Ovary (tissue), 9 donors: ENCODE data around the gene EDIL3. TPM values are rescaled to one million over a fixed set of nuclear protein-coding genes. Genes with fewer than 3 reads are reported as not detected.

Experiments used
- DNase-seq, 5 donors: peaks; one replicate each; pipeline ENCODE4 v3.0.0-alpha.2; 2019 to 2020
- H3K27ac ChIP-seq, 2 donors: fragments of 200-600 bp; one replicate each; pipeline versions ENCODE4 v1.5.1 to v1.8.0; 2019 to 2022
- H3K27me3 ChIP-seq: fragments of 200-600 bp; one replicate; pipeline ENCODE4 v1.8.0; 2022
- H3K36me3 ChIP-seq: fragments of 200-600 bp; sonication (generic); one replicate; pipeline ENCODE4 v1.5.1; 2019
- H3K4me1 ChIP-seq: one replicate; pipeline ENCODE4 v1.8.1; 2013; ENCODE audit warnings: mild to moderate bottlenecking, moderate library complexity; ENCODE audit not compliant: insufficient read depth
- H3K4me3 ChIP-seq: fragments of 200-600 bp; sonication (generic); one replicate; pipeline ENCODE4 v1.5.1; 2017
- H3K9me3 ChIP-seq, 2 donors: fragments of 200-600 bp in 1 of 2; sonication (generic) in 1 of 2; one replicate each; pipeline versions ENCODE4 v1.5.1 to v1.8.1; 2013 to 2019; ENCODE audit warnings: mild to moderate bottlenecking in 1 of 2, moderate library complexity in 1 of 2
- EP300 ChIP-seq: sonication (generic); formaldehyde crosslinking; IDR thresholded peaks from one replicate; pipeline ENCODE4 v1.6.1; 2017; ENCODE audit warnings: antibody characterized with exemption
- POLR2A ChIP-seq: fragments of 450-650 bp; IDR thresholded peaks from one replicate; pipeline ENCODE4 v1.6.1; 2017; ENCODE audit warnings: antibody characterized with exemption, mild to moderate bottlenecking, moderate library complexity
- WGBS, 3 donors: extraction: QIAGEN DNeasy Blood & Tissue Kit in 1 of 3; methylation state at CpG; one replicate each; pipeline versions ENCODE4 v1.1.5 to v1.1.7; 2013 to 2017; 5-methylcytosine and 5-hydroxymethylcytosine counted together
- intact Hi-C, 4 donors: fragments of 100-400 bp; cut with DNase I; formaldehyde crosslinking; loops; one replicate each; pipeline versions ENCODE4 v1.11.0 to v1.15.1; 2022 to 2023
- polyA plus RNA-seq, 2 donors: library from polyadenylated mRNA; stranded (reverse); fragments of 200-250 nt in 1 of 2; fragments of 350-450 nt in 1 of 2; fragmentation: Illumina TruSeq in 1 of 2; extraction: RNeasy Lipid Tissue Mini Kit (QIAGEN cat#74804) in 1 of 2; gene quantifications; one replicate each; pipeline ENCODE4 v1.2.3, GENCODE V29; 2013 to 2014
- total RNA-seq, 7 donors: library from RNA; depleted of rRNA in 2 of 7; stranded (reverse); fragments of >200 nt in 2 of 7; fragmentation: NEBNext Ultra II Directional in 3 of 7; extraction: Animal tissue kit (Norgen Biotek cat#: 25700) in 3 of 7; gene quantifications; one replicate each; pipeline versions ENCODE4 v1.1.0 to v1.2.4, GENCODE V29; 2016 to 2023
- TF ChIP-seq, protein P1 (sequence below), 3 donors: fragments of 450-650 bp in 2 of 3; fragments of 200-600 bp in 1 of 3; IDR thresholded peaks; one replicate each; pipeline versions ENCODE4 v1.5.1 to v1.8.0; 2016 to 2022; ENCODE audit warnings: antibody characterized with exemption in 3 of 3, mild to moderate bottlenecking in 1 of 3
- donor health status: DM: no; HTN: no; CAD: no; lungs with moderate emphysema.
- donor health status: DM: no; HTN: no; CAD: no.
- donor health status: Bipolar disorder and iron deficiency.
- donor health status: DM: yes; HTN: yes; CAD: no.
- donor health status: DM: no; HTN: no; CAD: no.
- donor health status: DM: yes; HTN: yes; CAD: no.

Gene EDIL3
- total and polyA plus RNA-seq, 9 donors = 5.9 to 41.5 (median 9.7) TPM

DNA sequence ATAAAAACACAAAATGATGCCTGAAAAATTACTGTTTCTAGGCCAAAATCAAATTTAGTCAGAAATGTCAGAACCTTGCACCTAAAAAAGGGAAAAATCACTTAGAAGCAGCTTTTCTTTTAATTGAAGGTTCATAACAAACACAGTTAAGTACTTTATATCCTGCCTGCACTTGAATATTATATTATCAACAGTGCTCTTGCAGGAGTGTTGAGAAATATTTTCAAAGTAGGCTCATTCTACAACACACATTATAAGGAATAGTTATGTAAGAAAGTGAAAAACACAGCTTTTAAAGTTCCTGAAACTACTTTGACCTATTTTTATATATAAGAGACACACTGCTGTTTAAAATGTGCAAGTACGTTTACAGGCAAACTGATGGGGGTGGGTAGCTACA is 8.3 kb downstream of the EDIL3 start:
- Histone ChIP-seq H3K4me1 (no peaks in the 10 kb centered on the region), H3K27me3 (no peaks in the 10 kb centered on the region), H3K27ac (no peak overlapping the region), H3K36me3 (no peaks in the 10 kb centered on the region), H3K4me3 (no peak overlapping the region), H3K9me3 (no peaks in the 10 kb centered on the region)
- intact Hi-C loops = no loop called here
- WGBS, 3 donors = 64 to 68% (median 65%) methylated on average over 1 of the region's 1 CpG
- TF ChIP-seq, protein P1, sequence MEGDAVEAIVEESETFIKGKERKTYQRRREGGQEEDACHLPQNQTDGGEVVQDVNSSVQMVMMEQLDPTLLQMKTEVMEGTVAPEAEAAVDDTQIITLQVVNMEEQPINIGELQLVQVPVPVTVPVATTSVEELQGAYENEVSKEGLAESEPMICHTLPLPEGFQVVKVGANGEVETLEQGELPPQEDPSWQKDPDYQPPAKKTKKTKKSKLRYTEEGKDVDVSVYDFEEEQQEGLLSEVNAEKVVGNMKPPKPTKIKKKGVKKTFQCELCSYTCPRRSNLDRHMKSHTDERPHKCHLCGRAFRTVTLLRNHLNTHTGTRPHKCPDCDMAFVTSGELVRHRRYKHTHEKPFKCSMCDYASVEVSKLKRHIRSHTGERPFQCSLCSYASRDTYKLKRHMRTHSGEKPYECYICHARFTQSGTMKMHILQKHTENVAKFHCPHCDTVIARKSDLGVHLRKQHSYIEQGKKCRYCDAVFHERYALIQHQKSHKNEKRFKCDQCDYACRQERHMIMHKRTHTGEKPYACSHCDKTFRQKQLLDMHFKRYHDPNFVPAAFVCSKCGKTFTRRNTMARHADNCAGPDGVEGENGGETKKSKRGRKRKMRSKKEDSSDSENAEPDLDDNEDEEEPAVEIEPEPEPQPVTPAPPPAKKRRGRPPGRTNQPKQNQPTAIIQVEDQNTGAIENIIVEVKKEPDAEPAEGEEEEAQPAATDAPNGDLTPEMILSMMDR (IDR thresholded peaks at IDR 0.05) = no peak
- no peak for TF ChIP-seq EP300
- no peak for TF ChIP-seq POLR2A
- DNase-seq = no peak

DNA sequence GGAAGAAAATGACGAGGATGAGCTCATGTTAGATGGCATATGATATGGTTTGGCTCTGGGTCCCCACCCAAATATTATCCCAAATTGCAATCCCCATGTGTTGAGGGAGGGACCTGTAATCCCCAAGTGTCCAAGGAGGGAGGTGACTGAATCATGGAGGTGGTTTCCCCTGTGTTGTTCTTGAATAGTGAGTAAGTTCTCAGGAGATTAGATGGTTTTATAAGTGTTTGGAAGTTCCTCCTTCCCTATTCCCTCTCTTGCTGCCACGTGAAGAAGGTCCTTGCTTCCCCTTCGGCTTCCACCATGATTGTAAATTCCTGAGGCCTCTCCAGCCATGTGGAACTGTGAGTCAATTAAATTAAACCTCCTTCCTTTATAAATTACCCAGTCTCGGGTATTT is 10.1 kb downstream of the EDIL3 start:
- no peaks in the 10 kb centered on the region for H3K36me3 ChIP-seq
- TF ChIP-seq, protein P1 (IDR thresholded peaks at IDR 0.05) = no peak
- TF ChIP-seq POLR2A = no peak
- no peak for TF ChIP-seq EP300
- 93 to 96% (median 95%) methylated on average over 4 of the region's 4 CpGs for WGBS, 3 donors
- H3K27me3 ChIP-seq = no peaks in the 10 kb centered on the region
- intact Hi-C loops = no loop called here
- no peak overlapping the region for H3K27ac ChIP-seq
- DNase-seq = no peak
- no peaks in the 10 kb centered on the region for H3K4me1 ChIP-seq
- no peak overlapping the region for H3K4me3 ChIP-seq
- no peaks in the 10 kb centered on the region for H3K9me3 ChIP-seq

DNA sequence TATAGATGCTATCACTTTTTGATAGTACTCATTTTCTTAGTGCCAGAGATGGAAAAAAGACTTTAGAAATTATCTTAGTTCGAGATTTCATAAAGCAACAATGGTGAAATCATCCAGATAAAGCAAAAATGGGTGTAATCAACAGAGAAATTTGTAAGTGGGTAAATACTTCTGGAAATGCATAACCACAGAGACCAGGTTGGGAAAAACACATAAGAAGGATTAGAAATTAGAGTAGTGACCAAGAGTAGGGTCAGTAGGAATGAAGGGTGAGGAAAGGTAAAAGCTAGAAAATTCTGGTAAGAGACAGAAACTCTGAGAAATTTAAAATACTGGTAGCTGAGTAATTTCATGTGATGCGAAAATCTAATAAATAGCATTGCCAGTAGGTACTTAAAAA is 11.2 kb downstream of the EDIL3 start:
- Histone ChIP-seq H3K4me3 (no peak overlapping the region), H3K27me3 (no peaks in the 10 kb centered on the region), H3K9me3 (no peaks in the 10 kb centered on the region), H3K27ac (no peak overlapping the region), H3K4me1 (no peaks in the 10 kb centered on the region), H3K36me3 (no peaks in the 10 kb centered on the region)
- 94 to 98% (median 97%) methylated on average over 2 of the region's 2 CpGs for WGBS, 3 donors
- TF ChIP-seq POLR2A (no peak), EP300 (no peak)
- TF ChIP-seq, protein P1 (IDR thresholded peaks at IDR 0.05) = no peak
- intact Hi-C loops = no loop called here
- DNase-seq = no peak

DNA sequence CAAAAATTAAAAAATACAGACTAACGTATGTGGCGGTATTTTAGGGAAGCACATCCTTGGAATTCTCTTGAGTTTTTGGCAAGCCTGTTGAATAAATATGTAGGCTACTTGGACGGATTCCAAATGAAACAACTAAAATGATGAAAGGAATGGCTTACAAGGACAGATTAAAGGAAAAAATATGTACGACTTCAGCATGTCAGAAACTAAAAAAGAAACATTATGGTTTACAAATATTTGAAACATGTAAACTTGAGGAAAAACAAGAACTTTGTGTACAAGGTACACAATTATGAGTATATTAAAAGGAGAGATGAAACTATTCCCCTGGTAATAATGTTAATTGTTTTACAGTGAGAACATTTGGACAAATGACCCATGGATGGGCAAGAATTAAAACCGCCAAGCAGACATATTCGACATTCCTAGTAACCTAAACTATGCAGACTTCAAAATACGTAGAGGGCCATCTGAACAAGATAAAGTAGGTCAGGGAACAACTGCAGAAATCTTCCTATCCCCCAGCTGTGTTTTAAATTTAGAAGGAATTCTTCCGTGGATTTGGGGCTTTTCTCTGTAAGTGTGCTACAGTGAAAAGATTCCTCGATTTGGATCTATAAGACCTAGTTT is 12.5 kb downstream of the EDIL3 start:
- H3K27me3 ChIP-seq = no peaks in the 10 kb centered on the region
- no peak for DNase-seq
- H3K27ac ChIP-seq = no peak overlapping the region
- H3K36me3 ChIP-seq = no peaks in the 10 kb centered on the region
- 10 to 26% (median 10%) methylated on average over 9 of the region's 9 CpGs for WGBS, 3 donors
- TF ChIP-seq POLR2A = no peak
- TF ChIP-seq EP300 = no peak
- TF ChIP-seq, protein P1 (IDR thresholded peaks at IDR 0.05) = no peak
- intact Hi-C loops = no loop called here
- H3K4me3 ChIP-seq = no peak overlapping the region
- H3K4me1 ChIP-seq = no peaks in the 10 kb centered on the region
- H3K9me3 ChIP-seq = no peaks in the 10 kb centered on the region
